Measurements from ENCODE around the gene COX11.

Gene COX11, protein sequence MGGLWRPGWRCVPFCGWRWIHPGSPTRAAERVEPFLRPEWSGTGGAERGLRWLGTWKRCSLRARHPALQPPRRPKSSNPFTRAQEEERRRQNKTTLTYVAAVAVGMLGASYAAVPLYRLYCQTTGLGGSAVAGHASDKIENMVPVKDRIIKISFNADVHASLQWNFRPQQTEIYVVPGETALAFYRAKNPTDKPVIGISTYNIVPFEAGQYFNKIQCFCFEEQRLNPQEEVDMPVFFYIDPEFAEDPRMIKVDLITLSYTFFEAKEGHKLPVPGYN

GRCh38 chr17:54968262-54968987 lies at the start of gene COX11, which contains the start of gene STXBP4:
Gene COX11, minus strand, starts transcription at chr17:54968654. Its CDS starts 8 bp downstream, at chr17:54968646.
Gene STXBP4, plus strand, starts transcription at chr17:54968765. Its CDS starts 17,455 bp downstream, at chr17:54986220.
- H3K27me3 ChIP-seq (ENCODE audit: control insufficient read depth, insufficient read depth, low read length), result no peaks in the 10 kb centered on the region
- H3K27ac ChIP-seq (ENCODE audit: low read depth, low read length), result peak within 1 kb of the TSS; percentile 89
- H3K4me3 ChIP-seq (ENCODE audit: low read depth, low read length), result peak within 1 kb of the TSS; percentile 90
- no peaks in the 10 kb centered on the region for H3K9me3 ChIP-seq (ENCODE audit: control insufficient read depth, insufficient read depth, low read length)
- H3K36me3 ChIP-seq (ENCODE audit: control insufficient read depth, insufficient read depth, low read length), result peaks cover 22% of the 10 kb centered on the region
- H3K9ac ChIP-seq (ENCODE audit: low read depth, low read length), result peak within 1 kb of the TSS; percentile 92
- peaks cover 5% of the 10 kb centered on the region; the same call in 1 of the 2 replicates for H3K4me1 ChIP-seq (ENCODE audit: control insufficient read depth, insufficient read depth, low read length)

DNA sequence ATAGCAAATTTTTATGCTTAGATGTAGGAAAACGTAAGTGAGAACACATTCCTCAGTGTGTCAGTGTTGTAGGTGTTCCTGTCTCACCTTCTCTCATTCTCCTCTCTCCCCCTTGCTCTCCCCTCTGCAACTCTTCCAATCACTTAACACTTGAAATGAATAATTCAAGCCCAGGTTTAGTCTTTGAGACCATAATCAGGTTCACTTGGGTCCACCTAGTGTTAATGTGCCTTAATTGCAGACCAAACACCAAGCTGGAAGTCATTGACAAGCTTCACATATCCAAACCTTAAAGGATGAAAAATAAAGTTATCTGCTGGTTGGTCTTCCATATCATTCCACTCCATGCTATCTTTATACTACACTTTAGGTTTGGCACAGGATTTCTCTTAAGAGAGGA lies 37.1 kb upstream of the COX11 start:
- H3K9ac ChIP-seq (ENCODE audit: low read depth, low read length), result no peak overlapping the region
- H3K27ac ChIP-seq (ENCODE audit: low read depth, low read length), result no peak overlapping the region
- H3K4me1 ChIP-seq (ENCODE audit: control insufficient read depth, insufficient read depth, low read length), result peaks cover 10% of the 10 kb centered on the region
- H3K4me3 ChIP-seq (ENCODE audit: low read depth, low read length), result no peak overlapping the region
- no peaks in the 10 kb centered on the region for H3K27me3 ChIP-seq (ENCODE audit: control insufficient read depth, insufficient read depth, low read length)
- H3K9me3 ChIP-seq (ENCODE audit: control insufficient read depth, insufficient read depth, low read length), result no peaks in the 10 kb centered on the region
- peaks cover 12% of the 10 kb centered on the region; the same call in 1 of the 2 replicates for H3K36me3 ChIP-seq (ENCODE audit: control insufficient read depth, insufficient read depth, low read length)

GRCh38 chr17:55004484-55004883 lies 36.0 kb upstream of the COX11 start:
- H3K9ac ChIP-seq (ENCODE audit: low read depth, low read length), result no peak overlapping the region

GRCh38 chr17:55002458-55002857 lies 34.0 kb upstream of the COX11 start:
- H3K9ac ChIP-seq (ENCODE audit: low read depth, low read length), result no peak overlapping the region
- H3K9me3 ChIP-seq (ENCODE audit: control insufficient read depth, insufficient read depth, low read length), result no peaks in the 10 kb centered on the region
- no peaks in the 10 kb centered on the region for H3K27me3 ChIP-seq (ENCODE audit: control insufficient read depth, insufficient read depth, low read length)
- no peak overlapping the region for H3K4me3 ChIP-seq (ENCODE audit: low read depth, low read length)
- H3K4me1 ChIP-seq (ENCODE audit: control insufficient read depth, insufficient read depth, low read length), result peaks cover 10% of the 10 kb centered on the region
- peaks cover 14% of the 10 kb centered on the region for H3K36me3 ChIP-seq (ENCODE audit: control insufficient read depth, insufficient read depth, low read length)
- H3K27ac ChIP-seq (ENCODE audit: low read depth, low read length), result no peak overlapping the region

More at GRCh38 chr17:55004484-55004883, 36.0 kb upstream of the COX11 start:
- H3K27me3 ChIP-seq (ENCODE audit: control insufficient read depth, insufficient read depth, low read length), result no peaks in the 10 kb centered on the region
- peaks cover 17% of the 10 kb centered on the region for H3K36me3 ChIP-seq (ENCODE audit: control insufficient read depth, insufficient read depth, low read length)
- no peak overlapping the region for H3K27ac ChIP-seq (ENCODE audit: low read depth, low read length)
- H3K4me1 ChIP-seq (ENCODE audit: control insufficient read depth, insufficient read depth, low read length), result peaks cover 10% of the 10 kb centered on the region
- no peaks in the 10 kb centered on the region for H3K9me3 ChIP-seq (ENCODE audit: control insufficient read depth, insufficient read depth, low read length)
- no peak overlapping the region for H3K4me3 ChIP-seq (ENCODE audit: low read depth, low read length)

DNA sequence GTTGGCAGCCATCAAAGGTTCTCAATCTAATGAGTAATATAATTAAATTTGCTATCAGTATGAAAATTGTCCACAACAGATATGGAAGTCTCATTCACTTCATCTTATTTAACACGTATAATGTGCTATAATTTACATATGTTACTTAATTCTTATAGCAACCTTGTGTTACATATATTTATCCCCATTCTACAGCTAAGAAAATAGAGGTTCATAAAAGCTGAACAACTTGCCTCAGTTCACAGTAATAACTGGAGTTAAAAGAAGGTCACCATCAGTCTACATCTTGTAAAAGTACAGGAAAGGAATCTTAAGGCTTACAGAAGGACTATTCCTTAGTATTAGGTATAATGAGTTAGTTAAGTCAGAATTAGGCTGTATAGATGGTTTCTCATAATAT lies 28.0 kb upstream of the COX11 start:
- H3K36me3 ChIP-seq (ENCODE audit: control insufficient read depth, insufficient read depth, low read length), result peaks cover 29% of the 10 kb centered on the region
- H3K9ac ChIP-seq (ENCODE audit: low read depth, low read length), result no peak overlapping the region
- H3K27ac ChIP-seq (ENCODE audit: low read depth, low read length), result no peak overlapping the region
- no peaks in the 10 kb centered on the region for H3K9me3 ChIP-seq (ENCODE audit: control insufficient read depth, insufficient read depth, low read length)
- H3K4me1 ChIP-seq (ENCODE audit: control insufficient read depth, insufficient read depth, low read length), result no peaks in the 10 kb centered on the region
- H3K27me3 ChIP-seq (ENCODE audit: control insufficient read depth, insufficient read depth, low read length), result no peaks in the 10 kb centered on the region
- no peak overlapping the region for H3K4me3 ChIP-seq (ENCODE audit: low read depth, low read length)

DNA sequence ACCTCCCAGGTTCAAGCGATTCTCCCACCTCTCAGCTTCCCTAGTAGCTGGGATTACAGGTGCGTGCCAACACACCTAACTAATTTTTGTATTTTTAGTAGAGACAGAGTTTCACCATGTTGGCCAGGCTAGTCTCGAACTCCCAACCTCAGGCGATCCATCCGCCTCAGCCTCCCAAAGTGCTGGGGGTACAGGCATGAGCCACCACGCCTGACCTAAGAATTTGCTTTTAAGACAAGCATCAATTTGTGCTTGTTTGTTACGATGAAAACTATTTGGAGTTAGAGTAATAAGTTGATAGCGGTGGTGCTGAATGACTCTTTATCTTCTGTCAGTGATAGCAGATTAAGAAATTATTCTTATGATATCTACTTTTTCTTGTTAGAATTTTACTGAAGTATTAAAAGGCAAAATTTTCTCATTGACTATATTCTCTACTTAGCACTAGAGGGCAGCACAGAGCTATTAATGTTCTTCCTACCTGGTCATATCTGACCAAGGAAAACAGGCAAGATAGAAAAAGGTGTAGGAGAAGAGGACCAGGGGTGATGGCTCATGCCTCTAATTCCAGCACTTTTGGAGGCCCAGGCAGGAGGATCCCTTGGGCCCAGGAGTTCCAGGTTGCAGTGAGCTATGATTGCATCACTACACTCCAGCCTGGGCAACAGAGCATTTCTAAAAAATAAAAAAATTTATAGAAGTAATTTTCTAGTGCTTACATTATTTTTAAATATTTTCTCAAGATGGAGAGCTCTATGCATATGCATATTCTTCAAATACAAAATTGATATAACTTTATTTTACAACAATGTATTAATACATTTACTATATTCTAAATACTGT lies 24.6 kb upstream of the COX11 start:
- Histone ChIP-seq H3K36me3 (ENCODE audit: control insufficient read depth, insufficient read depth, low read length) (peaks cover 15% of the 10 kb centered on the region; the same call in 1 of the 2 replicates), H3K9me3 (ENCODE audit: control insufficient read depth, insufficient read depth, low read length) (no peaks in the 10 kb centered on the region), H3K27ac (ENCODE audit: low read depth, low read length) (no peak overlapping the region), H3K9ac (ENCODE audit: low read depth, low read length) (no peak overlapping the region), H3K27me3 (ENCODE audit: control insufficient read depth, insufficient read depth, low read length) (no peaks in the 10 kb centered on the region), H3K4me3 (ENCODE audit: low read depth, low read length) (no peak overlapping the region), H3K4me1 (ENCODE audit: control insufficient read depth, insufficient read depth, low read length) (no peaks in the 10 kb centered on the region)

- H3K36me3 ChIP-seq (ENCODE audit: control insufficient read depth, insufficient read depth, low read length), result peaks cover 21% of the 10 kb centered on the region
- H3K9ac ChIP-seq (ENCODE audit: low read depth, low read length), result no peak overlapping the region
- no peaks in the 10 kb centered on the region for H3K4me1 ChIP-seq (ENCODE audit: control insufficient read depth, insufficient read depth, low read length)
- no peaks in the 10 kb centered on the region for H3K9me3 ChIP-seq (ENCODE audit: control insufficient read depth, insufficient read depth, low read length)
- no peaks in the 10 kb centered on the region for H3K27me3 ChIP-seq (ENCODE audit: control insufficient read depth, insufficient read depth, low read length)
- no peak overlapping the region for H3K4me3 ChIP-seq (ENCODE audit: low read depth, low read length)
- no peak overlapping the region for H3K27ac ChIP-seq (ENCODE audit: low read depth, low read length)
Measured at GRCh38 chr17:54991567-54991966, 23.1 kb upstream of the COX11 start.

GRCh38 chr17:54990118-54990517 lies 21.7 kb upstream of the COX11 start:
- peaks cover 10% of the 10 kb centered on the region for H3K36me3 ChIP-seq (ENCODE audit: control insufficient read depth, insufficient read depth, low read length)
- no peak overlapping the region for H3K4me3 ChIP-seq (ENCODE audit: low read depth, low read length)
- no peaks in the 10 kb centered on the region for H3K9me3 ChIP-seq (ENCODE audit: control insufficient read depth, insufficient read depth, low read length)
- no peak overlapping the region for H3K9ac ChIP-seq (ENCODE audit: low read depth, low read length)
- H3K27ac ChIP-seq (ENCODE audit: low read depth, low read length), result no peak overlapping the region
- no peaks in the 10 kb centered on the region for H3K27me3 ChIP-seq (ENCODE audit: control insufficient read depth, insufficient read depth, low read length)
- no peaks in the 10 kb centered on the region for H3K4me1 ChIP-seq (ENCODE audit: control insufficient read depth, insufficient read depth, low read length)

GRCh38 chr17:54985476-54985875 lies 17.0 kb upstream of the COX11 start:
- no peak overlapping the region for H3K4me3 ChIP-seq (ENCODE audit: low read depth, low read length)
- no peak overlapping the region for H3K9ac ChIP-seq (ENCODE audit: low read depth, low read length)
- peaks cover 3% of the 10 kb centered on the region; the same call in 1 of the 2 replicates for H3K9me3 ChIP-seq (ENCODE audit: control insufficient read depth, insufficient read depth, low read length)
- H3K4me1 ChIP-seq (ENCODE audit: control insufficient read depth, insufficient read depth, low read length), result no peaks in the 10 kb centered on the region
- H3K36me3 ChIP-seq (ENCODE audit: control insufficient read depth, insufficient read depth, low read length), result peaks cover 6% of the 10 kb centered on the region; the same call in 1 of the 2 replicates
- H3K27me3 ChIP-seq (ENCODE audit: control insufficient read depth, insufficient read depth, low read length), result no peaks in the 10 kb centered on the region
- H3K27ac ChIP-seq (ENCODE audit: low read depth, low read length), result no peak overlapping the region

- Histone ChIP-seq H3K4me1 (ENCODE audit: control insufficient read depth, insufficient read depth, low read length) (no peaks in the 10 kb centered on the region), H3K27me3 (ENCODE audit: control insufficient read depth, insufficient read depth, low read length) (no peaks in the 10 kb centered on the region), H3K4me3 (ENCODE audit: low read depth, low read length) (no peak overlapping the region), H3K36me3 (ENCODE audit: control insufficient read depth, insufficient read depth, low read length) (peaks cover 6% of the 10 kb centered on the region; the same call in 1 of the 2 replicates), H3K27ac (ENCODE audit: low read depth, low read length) (no peak overlapping the region), H3K9me3 (ENCODE audit: control insufficient read depth, insufficient read depth, low read length) (peaks cover 10% of the 10 kb centered on the region; the same call in 1 of the 2 replicates), H3K9ac (ENCODE audit: low read depth, low read length) (no peak overlapping the region)
Measured at GRCh38 chr17:54983260-54983659, 14.8 kb upstream of the COX11 start.
